H1 (cell line): ENCODE results near the gene SATB2. TPM values are rescaled to one million over a fixed set of nuclear protein-coding genes. Genes with fewer than 3 reads are reported as not detected.
A peak's percentile ranks its signal among the peaks of the same experiment; 100 is the strongest.

Source experiments
- CTCF ChIA-PET: fragments of 300-600 bp; sonication (Branson Sonifier 250); formaldehyde crosslinking; loops from one replicate; lab custom pipeline; 2021; ENCODE audit not compliant: partially characterized antibody; lab: Charles Lee
- POLR2A ChIA-PET: fragments of 300-600 bp; sonication (Branson Sonifier 250); formaldehyde crosslinking; loops from one replicate; lab custom pipeline; 2021; ENCODE audit warnings: inconsistent platforms; ENCODE audit not compliant: partially characterized antibody; lab: Charles Lee
- DNase-seq, 2 experiments: peaks; one replicate each; pipeline versions ENCODE4 v3.0.0 to v3.0.0-alpha.2; 2010 to 2022; ENCODE audit warnings: low spot score in 2 of 2, low read depth in 1 of 2, mixed read lengths in 1 of 2
- FAIRE-seq: peaks from 2 replicates; lab custom pipeline; 2011; peaks lifted over from hg19 to GRCh38; lab: Jason Lieb, UNC
- H2AFZ ChIP-seq: 2 replicates; pipeline ENCODE4 v1.8.1; 2012; ENCODE audit warnings: low read length, inconsistent platforms
- H2AK5ac ChIP-seq: 2 replicates; pipeline ENCODE4 v1.6.1; 2013; ENCODE audit warnings: low read depth, low read length
- H2BK120ac ChIP-seq: replicated peaks from 2 replicates; pipeline ENCODE3; 2013; ENCODE audit warnings: low read depth, low read length, inconsistent platforms
- H2BK12ac ChIP-seq: 2 replicates; pipeline ENCODE4 v1.6.1; 2013; ENCODE audit warnings: low read depth, low read length
- H2BK15ac ChIP-seq: 2 replicates; pipeline ENCODE4 v1.6.1; 2013; ENCODE audit warnings: low read length
- H2BK20ac ChIP-seq: 2 replicates; pipeline ENCODE4 v1.6.1; 2013; ENCODE audit warnings: low read length
- H2BK5ac ChIP-seq: 2 replicates; pipeline ENCODE4 v1.6.1; 2013; ENCODE audit warnings: low read depth, low read length
- H3K14ac ChIP-seq: 2 replicates; pipeline ENCODE4 v1.6.1; 2013; ENCODE audit warnings: inconsistent platforms; ENCODE audit not compliant: insufficient read length
- H3K18ac ChIP-seq: 2 replicates; pipeline ENCODE4 v1.6.1; 2013; ENCODE audit warnings: low read length; ENCODE audit errors: extremely low read depth
- H3K23ac ChIP-seq: 2 replicates; pipeline ENCODE4 v1.6.1; 2013; ENCODE audit warnings: inconsistent platforms; ENCODE audit not compliant: insufficient read length
- H3K23me2 ChIP-seq: 2 replicates; pipeline ENCODE4 v1.6.1; 2013; ENCODE audit warnings: low read depth, low read length
- H3K27ac ChIP-seq: 2 replicates; pipeline ENCODE4 v1.6.1; 2011; ENCODE audit warnings: low read depth, low read length, inconsistent platforms
- H3K27me3 ChIP-seq, 4 experiments: replicated peaks in 1 of 4; 1 replicate in 1 of 4; 2 replicates in 3 of 4; pipeline versions ENCODE4 v1.6.1 to v1.8.1; 2011 to 2013; ENCODE audit warnings: low read length in 3 of 4, mild to moderate bottlenecking in 3 of 4, inconsistent platforms in 2 of 4, mixed read lengths in 2 of 4, moderate library complexity in 1 of 4; ENCODE audit not compliant: control insufficient read depth in 3 of 4, insufficient read depth in 3 of 4; ENCODE audit errors: extremely low read depth in 1 of 4
- H3K36me3 ChIP-seq, 4 experiments: 2 replicates each; pipeline versions ENCODE4 v1.6.1 to v1.8.1; 2011 to 2013; ENCODE audit warnings: mild to moderate bottlenecking in 4 of 4, low read length in 3 of 4, moderate library complexity in 2 of 4, control low read depth in 1 of 4, inconsistent platforms in 1 of 4; ENCODE audit not compliant: insufficient read depth in 4 of 4, control insufficient read depth in 2 of 4
- H3K4ac ChIP-seq: replicated peaks from 2 replicates; pipeline ENCODE3; 2013; ENCODE audit warnings: low read length, low read depth, mixed read lengths, inconsistent platforms; ENCODE audit not compliant: insufficient read length
- H3K4me1 ChIP-seq, 4 experiments: replicated peaks in 1 of 4; 1 replicate in 1 of 4; 2 replicates in 3 of 4; pipeline versions ENCODE4 v1.6.1 to v1.8.1; 2011 to 2013; ENCODE audit warnings: low read length in 3 of 4, inconsistent platforms in 2 of 4, mixed read lengths in 1 of 4; ENCODE audit not compliant: insufficient read depth in 4 of 4, control insufficient read depth in 3 of 4
- H3K4me2 ChIP-seq, 2 experiments: 2 replicates each; pipeline versions ENCODE4 v1.6.1 to v1.8.1; 2011 to 2013; ENCODE audit warnings: low read depth in 2 of 2, low read length in 2 of 2, control low read depth in 1 of 2, inconsistent platforms in 1 of 2, mild to moderate bottlenecking in 1 of 2; ENCODE audit not compliant: insufficient read depth in 1 of 2
- H3K4me3 ChIP-seq, 4 experiments: fragments of 200-600, 300-600 bp in 1 of 4; sonication (generic), shearing (Covaris generic), sonication (Bioruptor Twin) in 1 of 4; 2 replicates each; pipeline versions ENCODE4 v1.5.1 to v1.8.1; 2011 to 2016; ENCODE audit warnings: low read length in 4 of 4, low read depth in 3 of 4, control low read depth in 2 of 4, inconsistent platforms in 2 of 4, mild to moderate bottlenecking in 2 of 4, mixed read lengths in 1 of 4, moderate library complexity in 1 of 4; ENCODE audit not compliant: insufficient read depth in 2 of 4; ENCODE audit errors: extremely low read depth in 1 of 4
- H3K56ac ChIP-seq: replicated peaks from 2 replicates; pipeline ENCODE3; 2013; ENCODE audit warnings: low read depth, mild to moderate bottlenecking, mixed read lengths, low read length, inconsistent platforms; ENCODE audit not compliant: insufficient read length
- H3K79me1 ChIP-seq: 2 replicates; pipeline ENCODE4 v1.6.1; 2013; ENCODE audit warnings: low read depth, low read length, control low read depth
- H3K79me2 ChIP-seq, 2 experiments: 2 replicates each; pipeline versions ENCODE4 v1.6.1 to v1.8.1; 2012 to 2013; ENCODE audit warnings: low read length in 2 of 2, mild to moderate bottlenecking in 2 of 2, inconsistent platforms in 1 of 2; ENCODE audit not compliant: insufficient read depth in 2 of 2, control insufficient read depth in 1 of 2
- H3K9ac ChIP-seq, 4 experiments: replicated peaks in 1 of 4; 1 replicate in 1 of 4; 2 replicates in 3 of 4; pipeline versions ENCODE4 v1.6.1 to v1.8.1; 2011 to 2013; ENCODE audit warnings: low read depth in 3 of 4, low read length in 3 of 4, control low read depth in 2 of 4, mild to moderate bottlenecking in 2 of 4, moderate library complexity in 2 of 4, inconsistent platforms in 1 of 4; ENCODE audit errors: extremely low read depth in 1 of 4
- H3K9me3 ChIP-seq, 2 experiments: 2 replicates each; pipeline versions ENCODE4 v1.6.1 to v1.8.1; 2012 to 2013; ENCODE audit warnings: mild to moderate bottlenecking in 2 of 2, moderate library complexity in 2 of 2, control low read depth in 1 of 2, inconsistent platforms in 1 of 2, low read depth in 1 of 2, low read length in 1 of 2, mixed read lengths in 1 of 2; ENCODE audit not compliant: insufficient read depth in 2 of 2
- H4K20me1 ChIP-seq, 2 experiments: replicated peaks in 1 of 2; 2 replicates each; pipeline versions ENCODE3 to v1.8.1; 2011 to 2013; ENCODE audit warnings: inconsistent platforms in 2 of 2, low read length in 2 of 2, mild to moderate bottlenecking in 1 of 2; ENCODE audit not compliant: insufficient read depth in 2 of 2, control insufficient read depth in 1 of 2
- H4K5ac ChIP-seq: 2 replicates; pipeline ENCODE4 v1.6.1; 2013; ENCODE audit warnings: low read length, low read depth, mixed read lengths, inconsistent platforms; ENCODE audit not compliant: insufficient read length
- H4K8ac ChIP-seq: 2 replicates; pipeline ENCODE4 v1.8.0; 2013; ENCODE audit warnings: mild to moderate bottlenecking, moderate library complexity, low read length, inconsistent platforms; ENCODE audit not compliant: insufficient read depth; ENCODE audit errors: extremely low read depth
- H4K91ac ChIP-seq: replicated peaks from 2 replicates; pipeline ENCODE3; 2013; ENCODE audit warnings: low read length, mixed read lengths, inconsistent platforms; ENCODE audit not compliant: insufficient read length
- CHD1 ChIP-seq: IDR thresholded peaks from 2 replicates; pipeline ENCODE4 v1.6.1; 2012; ENCODE audit warnings: low read depth, low read length, improper control_type of control experiment
- POU5F1 ChIP-seq: IDR thresholded peaks from 2 replicates; pipeline ENCODE4 v1.6.1; 2011; ENCODE audit warnings: low read depth, mild to moderate bottlenecking, low read length, moderate library complexity
- ZNF274 ChIP-seq: IDR thresholded peaks from 2 replicates; pipeline ENCODE4 v1.7.0; 2012; ENCODE audit warnings: low read length, borderline replicate concordance; ENCODE audit errors: extremely low read depth
- WGBS, 2 experiments: shearing (Covaris generic) in 1 of 2; methylation state at CpG; one replicate each; pipeline versions ENCODE4 v1.1.6 to v1.1.7; 2013 to 2015; ENCODE audit warnings: low lambda C conversion rate in 2 of 2, mixed read lengths in 2 of 2, inconsistent platforms in 1 of 2, low coverage in 1 of 2, missing lambda C conversion rate in 1 of 2; ENCODE audit not compliant: insufficient replicate concordance in 2 of 2, insufficient coverage in 1 of 2, insufficient read length in 1 of 2; ENCODE audit errors: extremely low coverage in 1 of 2, missing lambda C conversion rate in 1 of 2; 5-methylcytosine and 5-hydroxymethylcytosine counted together
- polyA plus RNA-seq, 7 experiments: library from polyadenylated mRNA; depleted of rRNA in 3 of 7; stranded (reverse) in 5 of 7; unstranded in 2 of 7; fragments of >200 nt in 5 of 7; fragments of 200-250 nt in 2 of 7; gene quantifications; 1 replicate in 5 of 7; 2 replicates in 1 of 7; 4 replicates in 1 of 7; pipeline versions ENCODE4 v1.2.1 to v1.2.3, GENCODE V29; 2011 to 2013; ENCODE audit warnings: missing spikeins in 2 of 7, mixed read lengths in 2 of 7
- total RNA-seq: library from RNA; stranded (reverse); fragmentation: NEBNext Ultra II Directional; extraction: Animal tissue kit (Norgen Biotek cat#: 25700); gene quantifications from 2 replicates; pipeline ENCODE4 v1.2.1, GENCODE V29; 2021
- TF ChIP-seq, protein P1 (sequence below): IDR thresholded peaks from 2 replicates; pipeline ENCODE4 v1.6.1; 2012; ENCODE audit warnings: inconsistent platforms
- TF ChIP-seq, protein P2 (sequence below), 3 experiments: IDR thresholded peaks; 1 replicate in 2 of 3; 2 replicates in 1 of 3; pipeline versions ENCODE4 v1.5.1 to v1.6.1; 2011; ENCODE audit warnings: low read length in 3 of 3, mild to moderate bottlenecking in 3 of 3, inconsistent platforms in 2 of 3, low read depth in 1 of 3, moderate library complexity in 1 of 3; ENCODE audit not compliant: insufficient read depth in 1 of 3; ENCODE audit errors: control extremely low read depth in 1 of 3

The SATB2 gene
- total and polyA plus RNA-seq, 2 of the 8 experiments (the other 6 are each of a cell fraction or from before 2014, with no cell fraction given), result 1.3 to 5.7 TPM

DNA sequence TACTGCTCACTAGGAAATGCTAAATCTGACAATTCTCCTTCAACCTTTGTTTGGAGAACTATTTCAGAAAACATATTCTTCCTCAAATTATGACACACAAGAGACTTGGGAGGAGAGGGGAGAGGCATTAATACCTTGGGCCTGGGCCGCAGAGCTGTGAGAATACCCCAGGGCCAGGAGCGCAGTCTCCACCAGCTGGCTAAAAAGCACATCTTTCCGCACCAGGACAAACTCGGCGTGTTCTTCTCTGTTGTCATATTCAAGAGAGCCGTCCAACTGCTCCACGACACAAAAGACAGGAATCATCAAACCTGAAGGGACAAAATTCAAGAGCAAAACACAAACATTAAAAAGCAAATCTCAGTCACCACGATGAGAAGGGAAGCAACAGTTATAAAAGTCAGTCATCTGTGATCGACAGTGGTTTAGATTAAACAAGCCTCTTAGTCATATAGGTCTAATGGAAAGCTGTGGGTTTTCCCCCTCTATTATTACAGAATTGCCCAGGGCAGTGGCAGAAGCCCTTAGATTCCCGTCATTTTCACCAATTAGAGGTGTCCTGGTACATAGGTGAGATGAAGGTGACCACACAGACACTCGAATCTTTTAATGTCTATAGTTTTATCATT, 24.4 kb downstream of the SATB2 start:
- H3K4me2 ChIP-seq, result no peak overlapping the region
- H2AFZ ChIP-seq, result peak overlapping the region; percentile 72
- H4K8ac ChIP-seq, result no peak overlapping the region
- peaks cover 0 to 10% (median 3%) of the 10 kb centered on the region in 4 experiments; a peak in 4 of 7 replicates for H3K4me1 ChIP-seq
- H3K27ac ChIP-seq, result no peak overlapping the region
- H3K36me3 ChIP-seq, result no peaks in the 10 kb centered on the region
- no peak overlapping the region for H2BK15ac ChIP-seq
- H2AK5ac ChIP-seq, result no peak overlapping the region
- no peak overlapping the region for H3K18ac ChIP-seq
- H2BK12ac ChIP-seq, result no peak overlapping the region; the same call in 1 of the 2 replicates
- no peak overlapping the region for H3K23ac ChIP-seq
- H3K27me3 ChIP-seq, result no peaks in the 10 kb centered on the region
- H3K23me2 ChIP-seq, result no peaks in the 10 kb centered on the region
- ChIA-PET POLR2A (interaction anchor here (0.7 to 2.0 kb wide), 4 partner anchors 8 to 37 kb away, joined by 3 to 5 read pairs (median 4); no protein-coding TSS in a partner anchor), CTCF (interaction anchor here (0.7 to 1.7 kb wide), 4 partner anchors 21 to 1097 kb away, joined by 3 to 5 read pairs (median 4); no protein-coding TSS in a partner anchor)
- no peaks in the 10 kb centered on the region for H4K20me1 ChIP-seq
- H2BK20ac ChIP-seq, result no peak overlapping the region; the same call in 1 of the 2 replicates
- H3K4ac ChIP-seq, result no peak overlapping the region
- DNase-seq (no peak), FAIRE-seq (no peak)
- H3K79me2 ChIP-seq, result no peaks in the 10 kb centered on the region
- no peak overlapping the region for H4K91ac ChIP-seq
- no peak overlapping the region for H2BK120ac ChIP-seq
- 68% methylated on average over 11 of the region's 11 CpGs; no CpG with 5 or more reads in 1 of the 2 experiments for WGBS, 2 experiments
- H3K56ac ChIP-seq, result no peak overlapping the region
- H2BK5ac ChIP-seq, result no peak overlapping the region
- no peak overlapping the region for H3K9ac ChIP-seq
- no peak overlapping the region for H3K4me3 ChIP-seq
- H3K79me1 ChIP-seq, result no peaks in the 10 kb centered on the region
- H3K9me3 ChIP-seq, result no peaks in the 10 kb centered on the region
- no peak overlapping the region for H3K14ac ChIP-seq
- no peak overlapping the region for H4K5ac ChIP-seq
- TF ChIP-seq CHD1 (no peak), POU5F1 (no peak), ZNF274 (no peak)
- TF ChIP-seq, protein P1, sequence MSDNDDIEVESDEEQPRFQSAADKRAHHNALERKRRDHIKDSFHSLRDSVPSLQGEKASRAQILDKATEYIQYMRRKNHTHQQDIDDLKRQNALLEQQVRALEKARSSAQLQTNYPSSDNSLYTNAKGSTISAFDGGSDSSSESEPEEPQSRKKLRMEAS, result no peak
- TF ChIP-seq, protein P2, sequence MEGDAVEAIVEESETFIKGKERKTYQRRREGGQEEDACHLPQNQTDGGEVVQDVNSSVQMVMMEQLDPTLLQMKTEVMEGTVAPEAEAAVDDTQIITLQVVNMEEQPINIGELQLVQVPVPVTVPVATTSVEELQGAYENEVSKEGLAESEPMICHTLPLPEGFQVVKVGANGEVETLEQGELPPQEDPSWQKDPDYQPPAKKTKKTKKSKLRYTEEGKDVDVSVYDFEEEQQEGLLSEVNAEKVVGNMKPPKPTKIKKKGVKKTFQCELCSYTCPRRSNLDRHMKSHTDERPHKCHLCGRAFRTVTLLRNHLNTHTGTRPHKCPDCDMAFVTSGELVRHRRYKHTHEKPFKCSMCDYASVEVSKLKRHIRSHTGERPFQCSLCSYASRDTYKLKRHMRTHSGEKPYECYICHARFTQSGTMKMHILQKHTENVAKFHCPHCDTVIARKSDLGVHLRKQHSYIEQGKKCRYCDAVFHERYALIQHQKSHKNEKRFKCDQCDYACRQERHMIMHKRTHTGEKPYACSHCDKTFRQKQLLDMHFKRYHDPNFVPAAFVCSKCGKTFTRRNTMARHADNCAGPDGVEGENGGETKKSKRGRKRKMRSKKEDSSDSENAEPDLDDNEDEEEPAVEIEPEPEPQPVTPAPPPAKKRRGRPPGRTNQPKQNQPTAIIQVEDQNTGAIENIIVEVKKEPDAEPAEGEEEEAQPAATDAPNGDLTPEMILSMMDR (IDR thresholded peaks at IDR 0.05; ENCODE audit: control extremely low read depth in 1 of 3, insufficient read depth in 1 of 3, low read depth in 1 of 3, low read length in 3 of 3), result peak in 2 of 3 experiments; percentile 11 to 27; a peak in 1 of 4 replicates
